ENCODE measurements around the gene CYP2F1.
"Not testable (repeated sequence)": the region's sequence is repeated elsewhere in the genome, so short reads cannot be mapped to it uniquely, and the experiment has no call there.

Gene CYP2F1

GRCh38 chr19:41114132-41114531, at the start of gene CYP2F1:
Gene CYP2F1 (plus strand): TSS chr19:41114432. CDS start chr19:41116189, 1,757 bp downstream.
- no peak for DNase-seq (ENCODE audit: low read depth)

GRCh38 chr19:41064974-41065569, 49.2 kb upstream of the CYP2F1 start:
- DNase-seq (ENCODE audit: low read depth): no peak

GRCh38 chr19:41076286-41076685, 37.9 kb upstream of the CYP2F1 start:
- DNase-seq (ENCODE audit: low read depth): no peak

- no peak for DNase-seq (ENCODE audit: low read depth)
These were observed 30.7 kb upstream of the CYP2F1 start for GRCh38 chr19:41083516-41083915.

GRCh38 chr19:41085748-41086415, 28.4 kb upstream of the CYP2F1 start:
- DNase-seq (ENCODE audit: low read depth): no peak

- no peak for DNase-seq (ENCODE audit: low read depth)
These were observed 26.1 kb upstream of the CYP2F1 start, which contains the start of gene CYP2A13 for GRCh38 chr19:41088151-41088550. Gene CYP2A13 (plus strand): TSS chr19:41088451. CDS start chr19:41088472, 21 bp downstream.

GRCh38 chr19:41089959-41090358, 24.3 kb upstream of the CYP2F1 start:
- no peak for DNase-seq (ENCODE audit: low read depth)

- DNase-seq (ENCODE audit: low read depth): no peak
These were observed 18.5 kb upstream of the CYP2F1 start for GRCh38 chr19:41095703-41096102.

GRCh38 chr19:41096353-41096752, 17.9 kb upstream of the CYP2F1 start:
- no peak for DNase-seq (ENCODE audit: low read depth)

- DNase-seq (ENCODE audit: low read depth): no peak
These were observed 16.9 kb upstream of the CYP2F1 start for GRCh38 chr19:41097302-41097701.

- DNase-seq (ENCODE audit: low read depth): no peak
These were observed 15.5 kb upstream of the CYP2F1 start for GRCh38 chr19:41098762-41099161.

- not testable (repeated sequence) for DNase-seq (ENCODE audit: low read depth)
These were observed 12.0 kb upstream of the CYP2F1 start for GRCh38 chr19:41102210-41102609.

- no peak for DNase-seq (ENCODE audit: low read depth)
These were observed 8.1 kb upstream of the CYP2F1 start for GRCh38 chr19:41106177-41106576.

GRCh38 chr19:41111296-41111695, 2.9 kb upstream of the CYP2F1 start:
- no peak for DNase-seq (ENCODE audit: low read depth)

GRCh38 chr19:41111750-41112295, 2.4 kb upstream of the CYP2F1 start:
- no peak for DNase-seq (ENCODE audit: low read depth)

- DNase-seq (ENCODE audit: low read depth): no peak
These were observed 1.4 kb upstream of the CYP2F1 start for GRCh38 chr19:41112728-41113290.

GRCh38 chr19:41116261-41116660, 2.0 kb downstream of the CYP2F1 start:
- no peak for DNase-seq (ENCODE audit: low read depth)

- DNase-seq (ENCODE audit: low read depth): not testable (repeated sequence)
These were observed 7.0 kb downstream of the CYP2F1 start for GRCh38 chr19:41120929-41121911.

GRCh38 chr19:41122846-41123245, 8.6 kb downstream of the CYP2F1 start:
- DNase-seq (ENCODE audit: low read depth): not testable (repeated sequence)

- DNase-seq (ENCODE audit: low read depth): no peak
These were observed 9.6 kb downstream of the CYP2F1 start for GRCh38 chr19:41123716-41124294.

GRCh38 chr19:41126765-41127203, 12.6 kb downstream of the CYP2F1 start:
- not testable (repeated sequence) for DNase-seq (ENCODE audit: low read depth)
